ENCODE results near the gene CES3.
"Not testable (repeated sequence)": the region's sequence is repeated elsewhere in the genome, so short reads cannot be mapped to it uniquely, and the experiment has no call there.

The CES3 gene

GRCh38 chr16:66979011-66979717 lies 18.1 kb downstream of the CES3 start:
- Histone ChIP-seq H3K27me3 (ENCODE audit: control insufficient read depth, insufficient read depth, low read length) (no peaks in the 10 kb centered on the region), H3K4me1 (ENCODE audit: control insufficient read depth, insufficient read depth, low read length) (peaks cover 13% of the 10 kb centered on the region), H3K9ac (ENCODE audit: low read length) (no peak overlapping the region), H3K36me3 (ENCODE audit: control insufficient read depth, insufficient read depth, low read length) (no peaks in the 10 kb centered on the region), H3K9me3 (ENCODE audit: control insufficient read depth, low read length) (no peaks in the 10 kb centered on the region), H3K4me3 (ENCODE audit: low read length) (no peak overlapping the region)

GRCh38 chr16:66983033-66983432 lies 22.0 kb downstream of the CES3 start:
- H3K9me3 ChIP-seq (ENCODE audit: control insufficient read depth, low read length): no peaks in the 10 kb centered on the region
- H3K9ac ChIP-seq (ENCODE audit: low read length): no peak overlapping the region
- no peak overlapping the region for H3K4me3 ChIP-seq (ENCODE audit: low read length)
- H3K27me3 ChIP-seq (ENCODE audit: control insufficient read depth, insufficient read depth, low read length): no peaks in the 10 kb centered on the region
- no peaks in the 10 kb centered on the region for H3K36me3 ChIP-seq (ENCODE audit: control insufficient read depth, insufficient read depth, low read length)
- peaks cover 7% of the 10 kb centered on the region for H3K4me1 ChIP-seq (ENCODE audit: control insufficient read depth, insufficient read depth, low read length)

- H3K4me1 ChIP-seq (ENCODE audit: control insufficient read depth, insufficient read depth, low read length): no peaks in the 10 kb centered on the region
- no peaks in the 10 kb centered on the region for H3K36me3 ChIP-seq (ENCODE audit: control insufficient read depth, insufficient read depth, low read length)
- H3K4me3 ChIP-seq (ENCODE audit: low read length): no peak overlapping the region
- H3K9me3 ChIP-seq (ENCODE audit: control insufficient read depth, low read length): no peaks in the 10 kb centered on the region
- H3K27me3 ChIP-seq (ENCODE audit: control insufficient read depth, insufficient read depth, low read length): no peaks in the 10 kb centered on the region
- H3K9ac ChIP-seq (ENCODE audit: low read length): no peak overlapping the region
Measured at GRCh38 chr16:66984892-66985311, 23.8 kb downstream of the CES3 start.

- Histone ChIP-seq H3K36me3 (ENCODE audit: control insufficient read depth, insufficient read depth, low read length) (no peaks in the 10 kb centered on the region), H3K9ac (ENCODE audit: low read length) (no peak overlapping the region), H3K4me3 (ENCODE audit: low read length) (no peak overlapping the region), H3K9me3 (ENCODE audit: control insufficient read depth, low read length) (no peaks in the 10 kb centered on the region), H3K27me3 (ENCODE audit: control insufficient read depth, insufficient read depth, low read length) (no peaks in the 10 kb centered on the region), H3K4me1 (ENCODE audit: control insufficient read depth, insufficient read depth, low read length) (no peaks in the 10 kb centered on the region)
Measured at GRCh38 chr16:66986559-66986958, 25.5 kb downstream of the CES3 start.

- no peaks in the 10 kb centered on the region for H3K4me1 ChIP-seq (ENCODE audit: control insufficient read depth, insufficient read depth, low read length)
- H3K4me3 ChIP-seq (ENCODE audit: low read length): no peak within 1 kb of the TSS
- H3K36me3 ChIP-seq (ENCODE audit: control insufficient read depth, insufficient read depth, low read length): no peaks in the 10 kb centered on the region
- no peaks in the 10 kb centered on the region for H3K27me3 ChIP-seq (ENCODE audit: control insufficient read depth, insufficient read depth, low read length)
- no peaks in the 10 kb centered on the region for H3K9me3 ChIP-seq (ENCODE audit: control insufficient read depth, low read length)
- H3K9ac ChIP-seq (ENCODE audit: low read length): no peak within 1 kb of the TSS
Measured at GRCh38 chr16:66988197-66988788, 27.2 kb downstream of the CES3 start, which contains the start of gene CES4A. CES4A (plus strand) TSS chr16:66988589; CDS start chr16:66988773, 184 bp downstream.

- Histone ChIP-seq H3K4me3 (ENCODE audit: low read length) (no peak overlapping the region), H3K27me3 (ENCODE audit: control insufficient read depth, insufficient read depth, low read length) (no peaks in the 10 kb centered on the region), H3K36me3 (ENCODE audit: control insufficient read depth, insufficient read depth, low read length) (no peaks in the 10 kb centered on the region), H3K9ac (ENCODE audit: low read length) (no peak overlapping the region), H3K4me1 (ENCODE audit: control insufficient read depth, insufficient read depth, low read length) (no peaks in the 10 kb centered on the region), H3K9me3 (ENCODE audit: control insufficient read depth, low read length) (no peaks in the 10 kb centered on the region)
Measured at GRCh38 chr16:66991545-66992077, 30.5 kb downstream of the CES3 start.

- H3K9me3 ChIP-seq (ENCODE audit: control insufficient read depth, low read length); H3K4me3 ChIP-seq (ENCODE audit: low read length); H3K4me1 ChIP-seq (ENCODE audit: control insufficient read depth, insufficient read depth, low read length): not testable (repeated sequence)
Measured at GRCh38 chr16:66993558-66993957, 32.5 kb downstream of the CES3 start.

GRCh38 chr16:66996324-66996982 lies 35.4 kb downstream of the CES3 start:
- H3K36me3 ChIP-seq (ENCODE audit: control insufficient read depth, insufficient read depth, low read length): no peaks in the 10 kb centered on the region

More at GRCh38 chr16:66993558-66993957, 32.5 kb downstream of the CES3 start:
- not testable (repeated sequence) for H3K36me3 ChIP-seq (ENCODE audit: control insufficient read depth, insufficient read depth, low read length); H3K27me3 ChIP-seq (ENCODE audit: control insufficient read depth, insufficient read depth, low read length); H3K9ac ChIP-seq (ENCODE audit: low read length)

GRCh38 chr16:66996983-66997358 lies 35.9 kb downstream of the CES3 start:
- peaks cover 7% of the 10 kb centered on the region for H3K4me1 ChIP-seq (ENCODE audit: control insufficient read depth, insufficient read depth, low read length)
- H3K9me3 ChIP-seq (ENCODE audit: control insufficient read depth, low read length): no peaks in the 10 kb centered on the region
- H3K36me3 ChIP-seq (ENCODE audit: control insufficient read depth, insufficient read depth, low read length): no peaks in the 10 kb centered on the region
- H3K4me3 ChIP-seq (ENCODE audit: low read length): no peak overlapping the region
- H3K9ac ChIP-seq (ENCODE audit: low read length): no peak overlapping the region
- no peaks in the 10 kb centered on the region for H3K27me3 ChIP-seq (ENCODE audit: control insufficient read depth, insufficient read depth, low read length)

More at GRCh38 chr16:66996324-66996982, 35.4 kb downstream of the CES3 start:
- peaks cover 4% of the 10 kb centered on the region for H3K4me1 ChIP-seq (ENCODE audit: control insufficient read depth, insufficient read depth, low read length)
- no peak overlapping the region for H3K9ac ChIP-seq (ENCODE audit: low read length)
- H3K4me3 ChIP-seq (ENCODE audit: low read length): no peak overlapping the region
- H3K27me3 ChIP-seq (ENCODE audit: control insufficient read depth, insufficient read depth, low read length): no peaks in the 10 kb centered on the region
- no peaks in the 10 kb centered on the region for H3K9me3 ChIP-seq (ENCODE audit: control insufficient read depth, low read length)

- Histone ChIP-seq H3K36me3 (ENCODE audit: control insufficient read depth, insufficient read depth, low read length) (no peaks in the 10 kb centered on the region), H3K4me3 (ENCODE audit: low read length) (peak overlapping the region; percentile 18), H3K27me3 (ENCODE audit: control insufficient read depth, insufficient read depth, low read length) (no peaks in the 10 kb centered on the region), H3K4me1 (ENCODE audit: control insufficient read depth, insufficient read depth, low read length) (peaks cover 7% of the 10 kb centered on the region), H3K9ac (ENCODE audit: low read length) (peak overlapping the region; percentile 54), H3K9me3 (ENCODE audit: control insufficient read depth, low read length) (no peaks in the 10 kb centered on the region)
Measured at GRCh38 chr16:67000384-67001351, 39.6 kb downstream of the CES3 start.

GRCh38 chr16:67001726-67002125 lies 40.7 kb downstream of the CES3 start:
- H3K4me1 ChIP-seq (ENCODE audit: control insufficient read depth, insufficient read depth, low read length): peaks cover 7% of the 10 kb centered on the region
- no peaks in the 10 kb centered on the region for H3K27me3 ChIP-seq (ENCODE audit: control insufficient read depth, insufficient read depth, low read length)
- no peak overlapping the region for H3K4me3 ChIP-seq (ENCODE audit: low read length)
- no peak overlapping the region for H3K9ac ChIP-seq (ENCODE audit: low read length)
- H3K36me3 ChIP-seq (ENCODE audit: control insufficient read depth, insufficient read depth, low read length): no peaks in the 10 kb centered on the region
- H3K9me3 ChIP-seq (ENCODE audit: control insufficient read depth, low read length): no peaks in the 10 kb centered on the region

Measured in mucosa of stomach (tissue), 1 donor.